ENCODE measurements around the gene PCGF1.
"Not testable (repeated sequence)": the region's sequence is repeated elsewhere in the genome, so short reads cannot be mapped to it uniquely, and the experiment has no call there.

The PCGF1 gene

DNA sequence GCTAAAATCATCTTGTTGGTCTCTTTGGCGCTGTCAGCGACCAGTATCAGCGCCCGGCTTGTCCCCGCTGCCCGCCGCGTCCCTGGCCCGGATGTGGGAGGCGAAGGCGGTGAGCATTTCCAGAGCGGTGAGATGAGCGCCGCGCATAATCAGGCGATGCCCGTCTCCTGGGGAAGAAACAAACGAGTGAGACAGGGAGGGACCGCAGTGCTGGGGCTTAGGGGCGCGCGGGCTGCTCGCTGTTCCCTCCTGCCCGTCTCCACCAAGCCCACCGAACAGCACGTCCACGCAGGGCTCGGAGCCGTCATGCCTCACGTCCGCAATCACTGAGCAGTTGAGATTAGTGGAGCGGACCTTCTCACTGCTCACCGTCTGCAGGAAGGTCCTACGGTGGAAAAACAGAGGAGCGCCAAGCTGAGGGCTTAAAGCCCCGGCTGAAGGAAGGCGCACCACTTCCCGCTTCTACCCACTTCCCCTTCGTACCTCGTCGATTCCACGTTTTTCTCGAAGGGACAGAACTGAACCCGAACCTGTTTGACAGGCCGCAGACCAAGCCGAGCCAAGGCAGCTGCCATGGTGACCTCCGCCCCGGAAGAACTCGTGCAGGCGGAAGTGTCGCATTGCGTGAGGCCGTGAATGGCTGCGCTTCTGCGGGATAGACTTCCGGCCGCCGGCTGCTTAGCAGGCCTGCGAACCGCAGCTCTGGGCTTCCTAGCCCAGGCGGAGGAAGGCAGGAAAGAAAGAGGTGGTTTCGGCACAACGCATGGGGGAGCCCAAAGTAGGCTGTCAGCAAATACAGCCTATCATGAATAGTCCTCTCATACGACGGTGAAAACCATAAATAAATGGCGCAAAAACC lies 35.2 kb downstream of the PCGF1 start, which contains the start of gene MRPL53:
TSS of gene MRPL53 (minus strand) at position 595 of the 859 bp plus-strand sequence. CDS start at position 575, 20 bp downstream.
- peak; percentile 90 to 91 for DNase-seq (ENCODE audit: low read depth in 2 of 2)

DNA sequence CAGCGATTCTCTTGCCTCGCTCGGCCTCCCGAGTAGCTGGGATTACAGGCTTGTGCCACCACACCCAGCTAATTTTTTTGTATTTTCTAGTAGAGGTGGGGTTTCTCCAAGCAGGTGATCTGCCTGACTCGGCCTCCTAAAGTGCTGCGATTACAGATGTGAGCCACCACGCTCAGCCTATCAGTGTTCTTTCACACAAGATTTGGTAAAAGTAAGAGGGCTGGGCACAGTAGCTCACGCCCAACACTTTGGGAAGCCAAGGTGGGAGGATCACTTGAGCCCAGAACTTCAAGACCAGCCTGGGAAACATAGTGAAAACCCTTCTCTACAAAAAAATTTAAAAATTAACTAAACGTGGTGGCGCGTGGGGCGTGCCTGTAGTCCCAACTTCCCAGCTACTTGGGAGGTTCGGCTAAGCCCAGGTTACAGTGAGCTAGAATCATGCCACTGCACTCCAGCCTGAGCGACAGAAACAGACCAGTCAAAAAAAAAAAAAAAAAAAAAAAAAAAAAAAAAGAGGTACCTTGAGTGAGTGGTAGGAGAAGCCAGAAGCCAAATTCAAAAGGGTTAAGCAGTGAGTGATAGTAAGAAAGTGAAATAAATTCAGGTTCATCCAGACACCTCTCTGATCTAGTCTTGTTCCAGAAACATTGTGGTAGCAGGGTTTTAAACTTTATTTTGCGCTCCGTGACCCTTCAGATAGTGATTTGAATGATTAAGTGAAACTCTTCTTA lies 36.0 kb downstream of the PCGF1 start:
- DNase-seq (ENCODE audit: low read depth in 2 of 2): no peak

DNA sequence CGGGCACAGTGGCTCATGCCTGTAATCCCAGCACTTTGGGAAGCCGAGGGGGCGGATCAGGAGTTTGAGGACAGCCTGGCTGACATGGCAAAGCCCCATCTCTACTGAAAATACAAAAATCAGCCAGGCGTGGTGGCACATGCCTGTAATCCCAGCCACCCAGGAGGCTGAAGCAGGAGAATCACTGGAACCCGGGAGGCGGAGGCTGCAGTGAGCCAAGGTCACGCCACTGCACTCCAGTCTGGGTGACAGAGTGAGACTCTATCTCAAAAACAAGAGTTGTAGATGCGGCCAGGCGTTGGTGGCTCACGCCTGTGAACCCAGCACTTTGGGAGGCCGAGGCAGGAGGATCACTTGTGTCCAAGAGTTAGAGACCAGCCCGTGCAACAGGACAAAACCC lies 36.8 kb downstream of the PCGF1 start:
- not testable (repeated sequence) for DNase-seq (ENCODE audit: low read depth in 2 of 2)

DNA sequence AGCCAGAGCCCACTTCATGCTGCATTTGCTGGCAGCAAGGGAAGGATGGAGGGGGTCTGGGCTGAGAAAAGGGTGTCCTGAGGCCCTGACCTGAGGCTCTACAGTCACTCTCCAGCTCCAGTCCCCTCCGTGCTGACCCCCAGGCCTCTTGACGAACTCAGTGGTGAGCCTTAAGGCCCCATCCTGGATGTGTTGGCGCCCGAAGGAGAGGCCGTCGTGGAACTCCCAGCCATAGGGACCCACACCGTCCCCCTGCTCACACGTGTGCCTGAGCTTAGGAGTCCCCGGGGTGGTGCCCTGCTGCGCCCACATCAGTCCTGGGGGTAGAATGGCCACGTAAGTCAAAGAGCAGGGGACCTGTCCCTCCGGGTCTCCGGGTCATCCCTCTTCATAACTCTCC lies 43.1 kb downstream of the PCGF1 start:
- no peak for DNase-seq (ENCODE audit: low read depth in 2 of 2)

DNA sequence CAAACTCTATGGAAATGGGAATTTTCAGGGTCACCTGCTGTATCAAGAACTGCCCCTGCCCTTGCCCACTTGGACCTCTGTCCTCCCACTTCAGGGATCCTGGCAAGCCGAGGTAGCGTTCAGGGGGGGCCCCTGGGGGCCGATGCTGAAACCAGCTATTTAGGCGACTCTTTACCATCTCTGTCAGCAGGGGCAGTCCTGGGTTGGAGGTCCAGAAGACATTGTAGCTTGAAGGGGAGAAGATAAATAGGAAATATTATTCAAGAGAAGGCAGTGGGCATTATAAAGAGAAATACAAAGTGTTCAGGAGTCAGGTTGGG lies 44.7 kb downstream of the PCGF1 start:
- no peak for DNase-seq (ENCODE audit: low read depth in 2 of 2)

DNA sequence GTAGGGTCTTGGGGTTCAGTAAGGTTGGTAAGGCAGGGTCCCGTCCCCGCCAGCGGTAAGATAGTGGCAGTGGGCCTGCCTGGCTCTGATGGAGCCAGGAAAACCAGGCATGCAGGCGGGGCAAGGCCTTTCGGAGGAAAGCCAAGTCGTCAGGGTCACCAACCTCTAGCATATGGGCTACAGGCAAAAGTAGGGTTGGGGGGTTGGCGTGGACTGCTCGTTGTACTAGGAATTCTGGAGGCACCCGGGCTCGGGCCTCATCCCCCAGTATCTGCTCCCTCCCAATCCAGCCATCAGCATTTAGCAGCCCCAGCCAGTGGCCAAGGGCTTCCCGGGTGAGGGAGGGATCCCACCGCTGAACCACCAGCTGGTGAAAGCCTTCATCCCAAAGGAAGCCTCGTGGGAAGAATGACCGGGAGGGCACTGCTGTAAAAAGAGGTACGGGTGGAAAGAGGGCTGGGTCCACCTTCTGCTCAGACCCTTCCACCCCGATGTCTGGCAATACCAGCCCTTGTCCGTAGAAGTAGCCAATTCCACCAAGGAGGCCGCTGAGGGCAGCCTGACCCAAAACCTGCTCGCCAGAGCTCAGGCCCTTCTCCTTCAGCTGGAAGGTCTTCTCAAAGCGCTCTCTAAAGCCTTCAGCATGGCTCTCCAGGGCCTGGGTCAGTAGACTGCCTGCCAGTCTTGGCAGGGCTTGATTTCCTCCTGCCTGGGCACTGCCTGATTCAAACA lies 45.3 kb downstream of the PCGF1 start:
- no peak for DNase-seq (ENCODE audit: low read depth in 2 of 2)

DNA sequence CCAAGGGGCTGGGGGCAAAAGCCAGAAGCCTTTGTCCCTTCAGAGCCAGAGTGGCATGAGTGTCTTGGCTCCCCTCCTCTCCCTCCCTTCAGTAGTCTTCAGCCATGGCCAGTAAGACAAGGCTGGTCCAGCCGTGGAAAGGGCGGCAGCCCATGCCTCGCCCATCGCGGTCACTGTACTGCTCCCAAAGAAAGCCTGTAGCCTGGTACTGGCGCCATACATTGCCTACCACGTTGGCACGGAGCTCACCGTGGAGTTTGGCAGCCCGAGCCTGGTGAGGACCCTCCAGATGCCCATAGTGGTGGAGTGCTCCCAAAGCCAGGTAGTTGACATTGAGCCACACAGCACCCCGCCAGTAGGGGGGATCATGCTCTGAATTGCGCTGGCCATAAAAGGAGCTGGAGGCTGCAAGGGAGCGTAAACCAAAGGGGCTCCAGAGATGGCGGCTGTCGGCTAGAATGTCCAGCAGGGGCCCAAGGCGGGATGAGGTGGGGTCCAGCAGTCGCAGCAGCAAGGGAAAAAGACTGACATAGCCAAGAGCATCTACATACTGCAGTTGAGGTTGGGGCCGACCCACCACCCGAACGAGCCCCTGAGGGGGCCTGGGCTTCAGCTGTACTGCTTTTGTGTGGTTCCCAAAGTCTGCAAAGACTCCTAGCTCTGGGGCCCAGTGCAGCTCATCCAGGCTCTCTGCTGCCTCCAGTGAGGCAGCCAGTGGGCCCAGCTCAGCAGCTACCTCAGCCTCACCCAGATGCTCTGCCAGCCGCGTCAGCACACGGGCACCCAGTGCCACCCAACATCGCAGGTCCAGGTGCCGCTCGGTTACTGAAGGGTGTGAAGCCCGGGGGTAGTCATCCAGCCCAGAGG lies 46.1 kb downstream of the PCGF1 start:
- DNase-seq (ENCODE audit: low read depth in 2 of 2): no peak

DNA sequence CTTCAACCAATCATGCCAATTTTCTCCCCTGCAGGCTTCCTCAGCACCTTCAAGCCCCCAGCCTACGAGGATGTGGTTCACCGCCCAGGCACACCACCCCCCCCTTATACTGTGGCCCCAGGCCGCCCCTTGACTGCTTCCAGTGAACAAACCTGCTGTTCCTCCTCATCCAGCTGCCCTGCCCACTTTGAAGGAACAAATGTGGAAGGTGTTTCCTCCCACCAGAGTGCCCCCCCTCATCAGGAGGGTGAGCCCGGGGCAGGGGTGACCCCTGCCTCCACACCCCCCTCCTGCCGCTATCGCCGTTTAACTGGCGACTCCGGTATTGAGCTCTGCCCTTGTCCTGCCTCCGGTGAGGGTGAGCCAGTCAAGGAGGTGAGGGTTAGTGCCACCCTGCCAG lies 47.3 kb downstream of the PCGF1 start:
- DNase-seq (ENCODE audit: low read depth in 2 of 2): not testable (repeated sequence)

DNA sequence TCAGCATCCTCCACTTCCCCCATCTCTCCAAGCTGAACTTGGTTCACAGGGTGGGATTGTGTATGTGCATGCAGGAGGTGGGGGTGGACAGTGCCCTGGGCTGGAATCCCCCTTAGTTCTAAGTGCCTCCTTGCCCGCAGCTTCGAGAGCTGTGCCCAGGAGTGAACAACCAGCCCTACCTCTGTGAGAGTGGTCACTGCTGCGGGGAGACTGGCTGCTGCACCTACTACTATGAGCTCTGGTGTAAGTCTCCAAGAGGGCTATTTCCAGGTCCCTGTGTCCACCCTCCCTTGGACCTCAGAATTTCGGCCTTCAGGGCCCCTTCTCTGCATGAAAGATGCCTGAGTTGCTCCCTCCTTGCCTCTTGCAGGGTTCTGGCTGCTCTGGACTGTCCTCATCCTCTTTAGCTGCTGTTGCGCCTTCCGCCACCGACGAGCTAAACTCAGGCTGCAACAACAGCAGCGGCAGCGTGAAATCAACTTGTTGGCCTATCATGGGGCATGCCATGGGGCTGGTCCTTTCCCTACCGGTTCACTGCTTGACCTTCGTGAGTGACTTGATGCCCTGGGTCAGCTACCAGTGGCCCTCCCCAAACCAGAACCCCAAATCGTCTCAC lies 47.9 kb downstream of the PCGF1 start:
- not testable (repeated sequence) for DNase-seq (ENCODE audit: low read depth in 2 of 2)

DNA sequence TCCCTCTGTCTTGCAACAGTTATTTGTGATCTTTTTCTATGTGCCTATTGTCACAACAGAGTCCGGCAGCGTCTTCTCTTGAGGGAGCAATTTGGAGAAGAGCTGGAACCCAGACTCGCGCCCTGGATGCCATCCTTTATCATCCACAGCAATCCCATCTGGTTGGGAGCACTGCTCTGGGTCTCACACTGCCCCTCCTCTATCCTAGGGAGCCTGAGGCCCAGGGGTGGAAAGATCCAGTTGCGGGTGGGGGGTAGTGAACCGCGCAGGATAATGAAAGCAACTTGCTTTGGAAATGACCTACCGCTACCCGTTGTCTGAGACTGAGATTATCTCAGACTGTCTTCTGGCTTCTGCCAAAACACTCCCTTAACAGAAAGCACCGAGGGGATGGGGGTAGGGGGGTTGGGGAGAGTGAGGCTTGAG lies 48.5 kb downstream of the PCGF1 start:
- DNase-seq (ENCODE audit: low read depth in 2 of 2): no peak

DNA sequence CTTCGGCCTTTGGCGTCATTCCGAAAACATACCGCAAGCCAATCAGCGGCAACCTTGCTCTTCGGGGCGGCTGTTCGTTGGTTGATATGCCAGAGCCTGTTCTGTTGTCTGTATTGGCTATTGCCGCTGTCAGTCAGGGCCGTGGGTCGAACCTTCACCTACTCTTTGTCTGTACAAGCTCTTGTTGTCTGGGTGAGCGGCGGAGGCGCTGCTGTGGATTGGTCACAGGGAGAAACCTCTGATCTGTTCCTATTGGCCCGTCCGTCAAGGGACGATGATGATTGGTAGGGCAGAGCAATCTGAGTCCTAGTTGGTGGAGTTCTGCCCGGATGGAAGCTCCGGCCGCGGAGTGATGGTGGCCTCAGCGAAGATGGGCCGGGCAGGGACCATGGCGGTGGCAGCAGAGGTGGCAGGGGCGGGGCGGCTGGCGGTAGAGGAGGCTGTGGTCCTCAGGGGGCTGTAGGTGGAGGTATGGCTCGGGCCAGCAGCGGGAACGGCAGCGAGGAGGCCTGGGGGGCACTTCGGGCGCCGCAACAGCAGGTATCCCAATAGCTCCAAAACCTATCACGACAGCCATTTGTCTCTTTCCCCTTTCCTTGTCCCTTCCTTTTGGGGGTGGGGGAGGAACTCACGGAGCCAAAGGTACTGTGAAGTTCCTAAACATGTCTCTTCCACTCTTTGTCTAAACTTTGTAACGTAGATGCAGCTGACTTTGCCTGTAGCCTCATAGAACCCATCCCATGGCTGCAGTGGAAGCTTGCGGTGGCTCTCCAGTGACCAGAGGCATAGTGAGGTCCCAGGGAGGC lies 49.2 kb downstream of the PCGF1 start, which contains the start of gene WBP1:
TSS of gene WBP1 (plus strand) at position 307 of the 806 bp plus-strand sequence. CDS start at position 472, 165 bp downstream.
- DNase-seq (ENCODE audit: low read depth in 2 of 2): peak; percentile 98 to 100

DNA sequence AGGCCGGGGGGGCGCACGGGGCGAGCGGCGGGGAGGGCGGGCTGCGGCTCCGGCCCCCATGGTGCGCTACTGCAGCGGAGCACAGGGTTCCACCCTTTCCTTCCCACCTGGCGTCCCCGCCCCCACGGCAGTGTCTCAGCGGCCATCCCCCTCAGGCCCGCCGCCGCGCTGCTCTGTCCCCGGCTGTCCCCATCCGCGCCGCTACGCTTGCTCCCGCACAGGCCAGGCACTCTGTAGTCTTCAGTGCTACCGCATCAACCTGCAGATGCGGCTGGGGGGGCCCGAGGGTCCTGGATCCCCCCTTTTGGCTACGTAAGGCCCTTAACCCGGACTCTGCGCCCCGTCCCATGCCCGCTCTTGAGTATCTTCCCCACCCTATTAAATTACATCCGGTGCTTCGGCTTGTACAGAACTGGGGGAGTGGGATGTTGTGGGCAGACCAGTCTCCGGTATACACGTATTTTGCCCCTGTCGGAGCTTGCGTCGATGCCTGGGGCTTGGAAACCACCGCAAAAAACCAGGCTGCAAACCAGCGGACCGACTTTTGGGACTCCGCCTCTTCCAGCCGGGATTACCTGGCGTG lies 49.9 kb downstream of the PCGF1 start:
- peak; percentile 73 to 87 for DNase-seq (ENCODE audit: low read depth in 2 of 2)

DNA sequence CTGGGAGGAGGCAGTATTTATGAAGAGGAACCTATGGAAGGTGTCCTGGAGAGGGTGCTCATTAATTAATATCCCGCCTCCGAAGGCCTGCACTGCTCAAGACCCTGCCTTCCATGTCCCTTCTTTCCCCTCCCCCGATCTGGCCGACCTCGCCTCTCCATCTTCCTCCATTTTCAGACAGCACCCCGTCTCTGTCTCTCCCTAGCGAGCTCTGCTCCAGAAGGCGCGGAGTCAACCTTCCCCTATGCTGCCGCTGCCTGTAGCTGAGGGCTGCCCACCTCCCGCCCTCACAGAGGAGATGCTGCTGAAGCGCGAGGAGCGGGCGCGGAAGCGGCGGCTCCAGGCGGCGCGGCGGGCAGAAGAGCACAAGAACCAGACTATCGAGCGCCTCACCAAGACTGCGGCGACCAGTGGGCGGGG lies 50.4 kb downstream of the PCGF1 start:
- no peak for DNase-seq (ENCODE audit: low read depth in 2 of 2)

Data from stimulated activated CD8-positive, alpha-beta memory T cell treated with anti-CD3 and anti-CD28 coated beads, Interleukin-7, amount 100 ng/mL, for 4 hours (primary cell).